HepG2 (cell line): ENCODE data around the gene PAX7. TPM values are rescaled to one million over a fixed set of nuclear protein-coding genes. Genes with fewer than 3 reads are reported as not detected.

Experiments
- ARID5B ChIP-seq: IDR thresholded peaks from 2 replicates; pipeline ENCODE4 v1.4.0; 2020; ENCODE audit warnings: mild to moderate bottlenecking, missing genetic modification reagents
- ATRX ChIP-seq: sonication (generic); formaldehyde crosslinking; IDR thresholded peaks from 2 replicates; pipeline ENCODE4 v1.4.0; 2020; ENCODE audit warnings: missing genetic modification reagents, borderline replicate concordance
- CBX5 ChIP-seq: sonication (generic); formaldehyde crosslinking; IDR thresholded peaks from 2 replicates; pipeline ENCODE4 v1.4.0; 2020; ENCODE audit warnings: missing genetic modification reagents, borderline replicate concordance
- EED ChIP-seq: sonication (generic); formaldehyde crosslinking; IDR thresholded peaks from 2 replicates; pipeline ENCODE4 v1.5.0; 2020; ENCODE audit warnings: mild to moderate bottlenecking, missing genetic modification reagents
- FOSL2 ChIP-seq: sonication (generic); formaldehyde crosslinking; IDR thresholded peaks from 2 replicates; pipeline ENCODE4 v1.4.0; 2020; ENCODE audit warnings: missing genetic modification reagents
- FOXP1 ChIP-seq, 2 experiments: fragments of 450-650 bp in 1 of 2; IDR thresholded peaks; 2 replicates each; pipeline ENCODE4 v1.6.1; 2017 to 2018; ENCODE audit warnings: antibody characterized with exemption in 1 of 2
- GLMP ChIP-seq: sonication (generic); formaldehyde crosslinking; IDR thresholded peaks from 2 replicates; pipeline ENCODE4 v1.9.0; 2021; ENCODE audit warnings: missing genetic modification reagents, mild to moderate bottlenecking, borderline replicate concordance
- KLF12 ChIP-seq: sonication (generic); formaldehyde crosslinking; IDR thresholded peaks from 2 replicates; pipeline ENCODE4 v1.4.0; 2020; ENCODE audit warnings: missing genetic modification reagents, borderline replicate concordance
- MTF1 ChIP-seq: sonication (generic); formaldehyde crosslinking; IDR thresholded peaks from 2 replicates; pipeline ENCODE4 v1.5.0; 2020; ENCODE audit warnings: missing genetic modification reagents
- NKX3-1 ChIP-seq: sonication (generic); formaldehyde crosslinking; IDR thresholded peaks from 2 replicates; pipeline ENCODE4 v1.5.0; 2020; ENCODE audit warnings: missing genetic modification reagents
- RXRA ChIP-seq: sonication (generic); formaldehyde crosslinking; IDR thresholded peaks from 2 replicates; pipeline ENCODE4 v1.5.1; 2020; ENCODE audit warnings: missing genetic modification reagents
- SAFB2 ChIP-seq: sonication (generic); formaldehyde crosslinking; IDR thresholded peaks from 2 replicates; pipeline ENCODE4 v1.5.1; 2020; ENCODE audit warnings: missing genetic modification reagents, low read depth, mild to moderate bottlenecking, borderline replicate concordance
- SOX5 ChIP-seq: IDR thresholded peaks from 2 replicates; pipeline ENCODE4 v1.6.1; 2016; ENCODE audit warnings: borderline replicate concordance
- ZNF121 ChIP-seq: sonication (generic); formaldehyde crosslinking; IDR thresholded peaks from 2 replicates; pipeline ENCODE4 v1.5.0; 2020; ENCODE audit warnings: mild to moderate bottlenecking, missing genetic modification reagents
- ZNF430 ChIP-seq: sonication (generic); formaldehyde crosslinking; IDR thresholded peaks from 2 replicates; pipeline ENCODE4 v1.9.0; 2021; ENCODE audit warnings: mild to moderate bottlenecking, missing genetic modification reagents
- ZNF766 ChIP-seq: sonication (generic); formaldehyde crosslinking; IDR thresholded peaks from 2 replicates; pipeline ENCODE4 v1.5.0; 2020; ENCODE audit warnings: missing genetic modification reagents, borderline replicate concordance
- ZNF891 ChIP-seq: sonication (generic); formaldehyde crosslinking; IDR thresholded peaks from 2 replicates; pipeline ENCODE4 v1.5.0; 2020; ENCODE audit warnings: mild to moderate bottlenecking, missing genetic modification reagents
- polyA plus RNA-seq, 8 experiments: library from polyadenylated mRNA; depleted of rRNA in 3 of 8; stranded (reverse) in 7 of 8; unstranded in 1 of 8; fragments of >200 nt; fragmentation: Illumina TruSeq in 4 of 8; extraction: Trizol in 4 of 8; gene quantifications; 2 replicates each; pipeline versions ENCODE4 v1.2.1 to v1.2.3, GENCODE V29; 2011 to 2016; ENCODE audit warnings: low read depth in 4 of 8, missing spikeins in 1 of 8, mixed read lengths in 1 of 8; ENCODE audit not compliant: insufficient read depth in 1 of 8
- total RNA-seq, 5 experiments: library from RNA; depleted of rRNA; stranded (reverse); fragments of >200 nt; fragmentation: Illumina TruSeq; extraction: Trizol; gene quantifications; 2 replicates each; pipeline ENCODE4 v1.2.3, GENCODE V29; 2016; ENCODE audit warnings: low read depth in 1 of 5
- TF ChIP-seq, protein P1 (sequence below): sonication (generic); formaldehyde crosslinking; IDR thresholded peaks from 2 replicates; pipeline ENCODE4 v1.9.0; 2021; ENCODE audit warnings: missing genetic modification reagents, borderline replicate concordance
- TF ChIP-seq, protein P2 (sequence below): sonication (generic); formaldehyde crosslinking; IDR thresholded peaks from 2 replicates; pipeline ENCODE4 v1.5.0; 2020; ENCODE audit warnings: mild to moderate bottlenecking, missing genetic modification reagents
- TF ChIP-seq, protein P3 (sequence below): IDR thresholded peaks from 2 replicates; pipeline ENCODE4 v1.6.1; 2016; ENCODE audit warnings: low read depth

Gene PAX7
- total and polyA plus RNA-seq, 2 of the 13 experiments (the other 11 are each of a cell fraction or from before 2014, with no cell fraction given): not detected

- TF ChIP-seq EED (no peak), ZNF766 (no peak), FOSL2 (CRISPR knock-in tag) (0 out of 2 replicates have a peak, but pooled peaks have one; percentile 15), ZNF121 (CRISPR knock-in tag) (no peak), SOX5 (CRISPR knock-in tag) (peak; percentile 67; the same call in 1 of the 2 replicates), ZNF430 (CRISPR knock-in tag) (peak; percentile 55; the same call in 1 of the 2 replicates), MTF1 (CRISPR knock-in tag) (no peak), RXRA (CRISPR knock-in tag) (peak; percentile 34; the same call in 1 of the 2 replicates), KLF12 (CRISPR knock-in tag) (no peak), ARID5B (CRISPR knock-in tag) (peak; percentile 68), FOXP1 (IDR thresholded peaks at IDR 0.05) (no peak), FOXP1 (CRISPR knock-in tag; IDR thresholded peaks at IDR 0.05) (0 out of 2 replicates have a peak, but pooled peaks have one; percentile 15), GLMP (no peak), SAFB2 (CRISPR knock-in tag) (no peak), ATRX (CRISPR knock-in tag) (no peak), CBX5 (CRISPR knock-in tag) (no peak), ZNF891 (no peak), NKX3-1 (CRISPR knock-in tag) (0 out of 2 replicates have a peak, but pooled peaks have one; percentile 34)
- TF ChIP-seq, protein P1, sequence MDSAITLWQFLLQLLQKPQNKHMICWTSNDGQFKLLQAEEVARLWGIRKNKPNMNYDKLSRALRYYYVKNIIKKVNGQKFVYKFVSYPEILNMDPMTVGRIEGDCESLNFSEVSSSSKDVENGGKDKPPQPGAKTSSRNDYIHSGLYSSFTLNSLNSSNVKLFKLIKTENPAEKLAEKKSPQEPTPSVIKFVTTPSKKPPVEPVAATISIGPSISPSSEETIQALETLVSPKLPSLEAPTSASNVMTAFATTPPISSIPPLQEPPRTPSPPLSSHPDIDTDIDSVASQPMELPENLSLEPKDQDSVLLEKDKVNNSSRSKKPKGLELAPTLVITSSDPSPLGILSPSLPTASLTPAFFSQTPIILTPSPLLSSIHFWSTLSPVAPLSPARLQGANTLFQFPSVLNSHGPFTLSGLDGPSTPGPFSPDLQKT (CRISPR knock-in tag): no peak
- TF ChIP-seq, protein P2, sequence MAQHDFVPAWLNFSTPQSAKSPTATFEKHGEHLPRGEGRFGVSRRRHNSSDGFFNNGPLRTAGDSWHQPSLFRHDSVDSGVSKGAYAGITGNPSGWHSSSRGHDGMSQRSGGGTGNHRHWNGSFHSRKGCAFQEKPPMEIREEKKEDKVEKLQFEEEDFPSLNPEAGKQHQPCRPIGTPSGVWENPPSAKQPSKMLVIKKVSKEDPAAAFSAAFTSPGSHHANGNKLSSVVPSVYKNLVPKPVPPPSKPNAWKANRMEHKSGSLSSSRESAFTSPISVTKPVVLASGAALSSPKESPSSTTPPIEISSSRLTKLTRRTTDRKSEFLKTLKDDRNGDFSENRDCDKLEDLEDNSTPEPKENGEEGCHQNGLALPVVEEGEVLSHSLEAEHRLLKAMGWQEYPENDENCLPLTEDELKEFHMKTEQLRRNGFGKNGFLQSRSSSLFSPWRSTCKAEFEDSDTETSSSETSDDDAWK (CRISPR knock-in tag): no peak
- TF ChIP-seq, protein P3, sequence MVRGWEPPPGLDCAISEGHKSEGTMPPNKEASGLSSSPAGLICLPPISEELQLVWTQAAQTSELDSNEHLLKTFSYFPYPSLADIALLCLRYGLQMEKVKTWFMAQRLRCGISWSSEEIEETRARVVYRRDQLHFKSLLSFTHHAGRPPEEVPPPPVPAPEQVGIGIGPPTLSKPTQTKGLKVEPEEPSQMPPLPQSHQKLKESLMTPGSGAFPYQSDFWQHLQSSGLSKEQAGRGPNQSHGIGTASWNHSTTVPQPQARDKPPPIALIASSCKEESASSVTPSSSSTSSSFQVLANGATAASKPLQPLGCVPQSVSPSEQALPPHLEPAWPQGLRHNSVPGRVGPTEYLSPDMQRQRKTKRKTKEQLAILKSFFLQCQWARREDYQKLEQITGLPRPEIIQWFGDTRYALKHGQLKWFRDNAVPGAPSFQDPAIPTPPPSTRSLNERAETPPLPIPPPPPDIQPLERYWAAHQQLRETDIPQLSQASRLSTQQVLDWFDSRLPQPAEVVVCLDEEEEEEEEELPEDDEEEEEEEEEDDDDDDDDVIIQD (CRISPR knock-in tag): no peak
Observed at GRCh38 chr1:18643154-18644012, 12.7 kb downstream of the PAX7 start (continued).
